Smooth muscle cell (in vitro differentiated cells): ENCODE data around the gene MCF2L2. TPM values are rescaled to one million over a fixed set of nuclear protein-coding genes. Genes with fewer than 3 reads are reported as not detected.

Experiments
- DNase-seq: peaks from one replicate; lab custom pipeline; 2025; ENCODE audit not compliant: unreplicated experiment; lab: John Stamatoyannopoulos, UW
- H2AFZ ChIP-seq: fragments of 200-600 bp; sonication (generic); 2 replicates; pipeline ENCODE4 v1.6.0; 2016; ENCODE audit warnings: antibody characterized with exemption, low read depth, mild to moderate bottlenecking
- H3F3A ChIP-seq: fragments of 200-600 bp; sonication (generic); 2 replicates; pipeline ENCODE4 v1.6.0; 2017; ENCODE audit warnings: antibody characterized with exemption, low read depth
- H3K27ac ChIP-seq: fragments of 200-600 bp; sonication (generic); 2 replicates; pipeline ENCODE4 v1.5.1; 2016; ENCODE audit warnings: low read depth, mild to moderate bottlenecking
- H3K27me3 ChIP-seq: fragments of 200-600 bp; sonication (generic); 2 replicates; pipeline ENCODE4 v1.6.1; 2016; ENCODE audit warnings: low read depth, mild to moderate bottlenecking
- H3K36me3 ChIP-seq: fragments of 200-600 bp; sonication (generic); 2 replicates; pipeline ENCODE4 v1.5.1; 2016; ENCODE audit warnings: low read depth
- H3K4me1 ChIP-seq: fragments of 200-600 bp; sonication (generic); 2 replicates; pipeline ENCODE4 v1.5.1; 2016; ENCODE audit warnings: low read depth
- H3K4me2 ChIP-seq: fragments of 200-600 bp; sonication (generic); 2 replicates; pipeline ENCODE4 v1.6.0; 2016; ENCODE audit warnings: mild to moderate bottlenecking
- H3K4me3 ChIP-seq: fragments of 200-600 bp; sonication (generic); 2 replicates; pipeline ENCODE4 v1.5.1; 2016; ENCODE audit warnings: mild to moderate bottlenecking
- H3K79me2 ChIP-seq: fragments of 200-600 bp; sonication (generic); 2 replicates; pipeline ENCODE4 v1.6.0; 2016; ENCODE audit warnings: low read depth, mild to moderate bottlenecking
- H3K9ac ChIP-seq: fragments of 200-600 bp; sonication (generic); 2 replicates; pipeline ENCODE4 v1.6.0; 2016; ENCODE audit warnings: low read depth
- H3K9me3 ChIP-seq: fragments of 200-600 bp; sonication (generic); replicated peaks from 2 replicates; pipeline ENCODE4 v1.5.1; 2016; ENCODE audit warnings: low read depth
- H4K20me1 ChIP-seq: fragments of 200-600 bp; sonication (generic); 2 replicates; pipeline ENCODE4 v1.6.0; 2016; ENCODE audit warnings: low read depth
- CTCF ChIP-seq: fragments of 200-600 bp; sonication (generic); IDR thresholded peaks from 2 replicates; pipeline ENCODE4 v1.5.1; 2017; ENCODE audit warnings: borderline replicate concordance, mild to moderate bottlenecking, antibody characterized with exemption; ENCODE audit not compliant: insufficient read depth, poor library complexity, severe bottlenecking
- WGBS: methylation state at CpG from one replicate; pipeline ENCODE4 v1.1.7; 2016; ENCODE audit warnings: low lambda C conversion rate; 5-methylcytosine and 5-hydroxymethylcytosine counted together
- polyA plus RNA-seq: library from polyadenylated mRNA; unstranded; fragments of >200 nt; fragmentation: Nextera tagmentation; extraction: Ambion mirVana; gene quantifications from 2 replicates; pipeline ENCODE4 v1.2.1, GENCODE V29; 2016
- total RNA-seq: library from RNA; depleted of rRNA; stranded (reverse); fragments of >200 nt; gene quantifications from 2 replicates; pipeline ENCODE4 v1.2.3, GENCODE V29; 2014

Gene MCF2L2
- total and polyA plus RNA-seq, 2 experiments from 2014 or later: 0.09 TPM; not detected in 1

DNA sequence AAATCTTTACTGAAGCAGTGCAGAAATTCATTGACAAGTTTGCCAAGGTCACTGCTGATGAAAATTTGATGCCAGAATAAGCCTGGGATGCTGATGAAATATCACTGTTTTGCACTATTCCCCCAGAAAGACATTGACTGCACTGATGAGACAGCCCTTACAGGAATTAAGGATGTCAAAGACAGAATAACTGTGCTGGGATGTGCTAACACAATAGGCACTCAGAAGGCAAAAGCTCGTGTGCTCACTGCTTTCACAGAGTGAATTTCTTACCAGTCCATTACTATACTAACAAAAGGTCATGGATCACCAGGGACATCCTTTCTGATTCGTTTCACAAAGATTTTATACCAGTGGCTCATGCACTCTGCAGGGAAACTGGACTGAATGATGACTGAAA, 69.4 kb downstream of the MCF2L2 start:
- no peak for DNase-seq
- Histone ChIP-seq H4K20me1 (no peaks in the 10 kb centered on the region), H3K9ac (no peak overlapping the region), H3K4me3 (no peak overlapping the region), H3K36me3 (no peaks in the 10 kb centered on the region), H3F3A (no peaks in the 10 kb centered on the region), H3K27ac (no peak overlapping the region), H3K4me2 (no peak overlapping the region), H3K79me2 (no peaks in the 10 kb centered on the region), H3K9me3 (no peaks in the 10 kb centered on the region), H2AFZ (no peak overlapping the region), H3K27me3 (no peaks in the 10 kb centered on the region), H3K4me1 (no peaks in the 10 kb centered on the region)
- WGBS: 73% methylated on average over 2 of the region's 2 CpGs
- no peak for TF ChIP-seq CTCF

DNA sequence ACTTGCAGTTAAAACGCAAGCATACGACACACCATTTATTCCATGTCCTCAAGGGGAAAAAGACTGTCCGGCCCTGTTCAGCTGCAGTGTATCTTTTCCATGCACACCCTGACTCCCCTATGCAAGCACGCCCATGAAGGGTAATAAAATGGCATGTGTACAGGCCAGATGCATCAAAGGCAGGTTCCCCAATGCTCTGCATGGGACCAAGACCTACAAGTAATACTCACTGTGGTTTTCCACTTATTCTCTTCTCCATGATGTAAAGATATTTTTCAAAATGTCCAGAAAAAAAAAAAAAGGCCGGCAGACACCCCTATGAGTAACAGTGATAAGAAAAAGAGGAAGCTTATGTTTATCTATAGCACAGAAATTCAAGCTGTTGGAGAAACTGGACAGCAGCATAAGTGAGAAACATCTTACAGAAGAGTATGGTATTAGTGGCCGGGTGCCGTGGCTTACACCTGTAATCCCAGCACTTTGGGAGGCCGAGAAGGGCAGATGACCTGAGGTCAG, 70.8 kb downstream of the MCF2L2 start:
- no peaks in the 10 kb centered on the region for H3K27me3 ChIP-seq
- no peak for TF ChIP-seq CTCF
- H3K4me2 ChIP-seq: no peak overlapping the region
- 75% methylated on average over 8 of the region's 8 CpGs for WGBS
- no peaks in the 10 kb centered on the region for H3K36me3 ChIP-seq
- no peak overlapping the region for H2AFZ ChIP-seq
- H3K79me2 ChIP-seq: no peaks in the 10 kb centered on the region
- no peaks in the 10 kb centered on the region for H3F3A ChIP-seq
- H3K9me3 ChIP-seq: no peaks in the 10 kb centered on the region
- no peaks in the 10 kb centered on the region for H4K20me1 ChIP-seq
- no peak for DNase-seq
- H3K9ac ChIP-seq: no peak overlapping the region
- no peaks in the 10 kb centered on the region for H3K4me1 ChIP-seq
- H3K27ac ChIP-seq: no peak overlapping the region
- H3K4me3 ChIP-seq: no peak overlapping the region

DNA sequence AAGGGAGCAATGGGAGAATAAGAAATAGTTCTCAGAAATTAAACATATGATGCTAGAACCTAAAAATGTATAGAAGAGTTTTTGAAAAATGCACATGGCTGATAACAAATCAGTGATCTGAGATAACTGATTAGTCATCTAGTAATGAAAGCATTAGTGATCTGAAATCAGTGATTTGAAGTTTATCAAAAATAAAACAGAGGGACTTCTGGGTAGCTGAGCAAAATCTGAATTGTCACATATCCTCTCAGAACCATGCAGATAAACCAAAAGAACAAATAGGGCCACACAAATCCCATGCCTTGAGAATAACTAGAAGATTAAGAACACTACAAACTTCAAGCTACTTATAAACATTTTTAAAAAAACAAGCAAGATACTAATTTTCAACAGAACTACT, 71.5 kb downstream of the MCF2L2 start:
- H4K20me1 ChIP-seq: no peaks in the 10 kb centered on the region

More for the DNA sequence above, 71.5 kb downstream of the MCF2L2 start:
- H3K4me2 ChIP-seq: no peak overlapping the region
- no peak overlapping the region for H3K27ac ChIP-seq
- DNase-seq: no peak
- TF ChIP-seq CTCF: no peak
- no peaks in the 10 kb centered on the region for H3F3A ChIP-seq
- H3K9me3 ChIP-seq: no peaks in the 10 kb centered on the region
- H3K4me1 ChIP-seq: no peaks in the 10 kb centered on the region
- no peaks in the 10 kb centered on the region for H3K79me2 ChIP-seq
- no peaks in the 10 kb centered on the region for H3K36me3 ChIP-seq
- no peak overlapping the region for H3K9ac ChIP-seq
- no peaks in the 10 kb centered on the region for H3K27me3 ChIP-seq
- H2AFZ ChIP-seq: no peak overlapping the region
- no peak overlapping the region for H3K4me3 ChIP-seq
